HepG2 (cell line): ENCODE data around the gene SCUBE2.

Source experiments
- CBX1 ChIP-seq: IDR thresholded peaks from one replicate; pipeline ENCODE4 v1.6.1; 2016; ENCODE audit warnings: antibody characterized with exemption, low read depth
- HIVEP1 ChIP-seq: sonication (generic); formaldehyde crosslinking; IDR thresholded peaks from 2 replicates; pipeline ENCODE4 v1.4.0; 2020; ENCODE audit warnings: mild to moderate bottlenecking, missing genetic modification reagents
- MIER2 ChIP-seq: IDR thresholded peaks from 2 replicates; pipeline ENCODE4 v1.6.1; 2016; ENCODE audit warnings: missing biosample characterization, missing genetic modification reagents
- SRF ChIP-seq: IDR thresholded peaks from 2 replicates; pipeline ENCODE4 v1.6.1; 2011; ENCODE audit warnings: mild to moderate bottlenecking, low read depth, low read length, moderate library complexity
- TF ChIP-seq, protein P1 (sequence below): sonication (generic); formaldehyde crosslinking; IDR thresholded peaks from 2 replicates; pipeline ENCODE4 v1.5.0; 2020; ENCODE audit warnings: mild to moderate bottlenecking, missing genetic modification reagents, moderate library complexity
- TF ChIP-seq, protein P2 (sequence below): sonication (generic); formaldehyde crosslinking; IDR thresholded peaks from 2 replicates; pipeline ENCODE4 v1.5.0; 2020; ENCODE audit warnings: missing genetic modification reagents

DNA sequence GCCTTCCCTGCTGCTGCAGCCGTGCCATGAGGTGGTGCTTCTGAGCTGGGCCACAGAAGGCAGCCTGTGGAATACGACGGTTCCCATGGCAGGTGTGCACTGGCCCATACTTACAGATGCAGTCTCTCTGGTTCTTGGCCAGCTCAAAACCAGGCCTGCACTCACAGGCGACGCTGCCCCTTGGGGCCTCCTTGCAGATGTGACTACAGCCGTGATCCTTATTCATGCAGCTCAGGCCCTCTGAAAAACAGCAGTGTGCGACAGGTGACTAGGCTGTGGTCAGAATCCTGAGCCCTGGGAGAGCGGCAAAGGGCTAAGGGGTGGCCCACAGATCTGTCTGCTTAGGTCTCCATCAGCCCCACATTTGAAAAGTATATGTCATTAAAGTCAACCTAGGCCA lies 22.1 kb downstream of the SCUBE2 start:
- TF ChIP-seq SRF = no peak
- no peak for TF ChIP-seq HIVEP1 (CRISPR knock-in tag)
- TF ChIP-seq, protein P1, sequence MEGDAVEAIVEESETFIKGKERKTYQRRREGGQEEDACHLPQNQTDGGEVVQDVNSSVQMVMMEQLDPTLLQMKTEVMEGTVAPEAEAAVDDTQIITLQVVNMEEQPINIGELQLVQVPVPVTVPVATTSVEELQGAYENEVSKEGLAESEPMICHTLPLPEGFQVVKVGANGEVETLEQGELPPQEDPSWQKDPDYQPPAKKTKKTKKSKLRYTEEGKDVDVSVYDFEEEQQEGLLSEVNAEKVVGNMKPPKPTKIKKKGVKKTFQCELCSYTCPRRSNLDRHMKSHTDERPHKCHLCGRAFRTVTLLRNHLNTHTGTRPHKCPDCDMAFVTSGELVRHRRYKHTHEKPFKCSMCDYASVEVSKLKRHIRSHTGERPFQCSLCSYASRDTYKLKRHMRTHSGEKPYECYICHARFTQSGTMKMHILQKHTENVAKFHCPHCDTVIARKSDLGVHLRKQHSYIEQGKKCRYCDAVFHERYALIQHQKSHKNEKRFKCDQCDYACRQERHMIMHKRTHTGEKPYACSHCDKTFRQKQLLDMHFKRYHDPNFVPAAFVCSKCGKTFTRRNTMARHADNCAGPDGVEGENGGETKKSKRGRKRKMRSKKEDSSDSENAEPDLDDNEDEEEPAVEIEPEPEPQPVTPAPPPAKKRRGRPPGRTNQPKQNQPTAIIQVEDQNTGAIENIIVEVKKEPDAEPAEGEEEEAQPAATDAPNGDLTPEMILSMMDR (CRISPR knock-in tag) = peak; percentile 6; the same call in 1 of the 2 replicates
- TF ChIP-seq CBX1 = no peak
- TF ChIP-seq, protein P2, sequence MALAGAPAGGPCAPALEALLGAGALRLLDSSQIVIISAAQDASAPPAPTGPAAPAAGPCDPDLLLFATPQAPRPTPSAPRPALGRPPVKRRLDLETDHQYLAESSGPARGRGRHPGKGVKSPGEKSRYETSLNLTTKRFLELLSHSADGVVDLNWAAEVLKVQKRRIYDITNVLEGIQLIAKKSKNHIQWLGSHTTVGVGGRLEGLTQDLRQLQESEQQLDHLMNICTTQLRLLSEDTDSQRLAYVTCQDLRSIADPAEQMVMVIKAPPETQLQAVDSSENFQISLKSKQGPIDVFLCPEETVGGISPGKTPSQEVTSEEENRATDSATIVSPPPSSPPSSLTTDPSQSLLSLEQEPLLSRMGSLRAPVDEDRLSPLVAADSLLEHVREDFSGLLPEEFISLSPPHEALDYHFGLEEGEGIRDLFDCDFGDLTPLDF (CRISPR knock-in tag) = no peak
- no peak for TF ChIP-seq MIER2
